ENCODE measurements around the gene GULP1.
"Not testable (repeated sequence)": the region's sequence is repeated elsewhere in the genome, so short reads cannot be mapped to it uniquely, and the experiment has no call there.

Gene GULP1

DNA sequence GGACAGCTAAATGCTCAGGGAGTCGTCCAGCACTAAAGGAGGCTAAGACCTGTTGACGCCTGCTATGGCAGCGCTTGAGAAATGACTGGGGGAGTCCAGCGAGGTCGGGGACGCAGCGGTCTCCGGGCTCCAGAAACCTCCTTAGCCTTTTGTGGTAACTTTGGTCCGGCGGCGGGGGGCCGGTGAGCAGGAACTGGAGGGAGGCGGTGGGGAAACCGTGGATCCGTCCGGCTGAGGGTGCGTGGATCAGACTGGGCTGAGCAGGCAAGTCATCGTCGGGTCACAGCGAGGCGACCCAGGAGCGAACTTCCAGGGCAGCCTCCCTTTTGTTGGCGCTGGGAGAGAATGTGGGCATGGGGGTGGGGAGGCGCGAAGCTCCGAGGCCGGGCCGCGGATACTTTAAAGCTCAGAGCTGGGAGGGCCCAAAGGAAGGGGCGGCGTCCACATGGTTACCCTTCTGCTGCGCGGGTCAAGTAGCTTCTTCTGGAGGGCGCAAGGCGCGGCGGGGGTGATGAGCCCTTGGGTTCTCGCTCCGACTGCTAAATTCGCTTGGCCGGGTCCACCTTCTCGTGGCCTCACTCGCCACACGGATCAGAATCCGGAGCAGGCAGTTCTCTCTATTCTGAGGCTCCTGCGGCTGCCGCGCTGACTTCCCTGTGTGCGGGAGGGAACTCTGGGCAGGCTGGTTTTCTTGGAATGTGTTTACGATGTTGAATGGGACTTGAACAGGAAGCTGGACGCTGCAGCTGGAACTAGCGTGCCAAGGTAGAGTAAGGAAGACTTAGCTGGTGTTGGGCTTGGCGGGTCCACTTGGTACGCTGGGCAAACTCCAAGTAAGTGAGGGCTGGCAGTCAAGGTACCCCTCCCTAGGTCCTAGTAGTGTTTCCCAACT is 920 bp downstream of the GULP1 start:
- in situ Hi-C loops (cut with HindIII; ENCODE audit: low sequenced_read_pairs), result no loop called here

DNA sequence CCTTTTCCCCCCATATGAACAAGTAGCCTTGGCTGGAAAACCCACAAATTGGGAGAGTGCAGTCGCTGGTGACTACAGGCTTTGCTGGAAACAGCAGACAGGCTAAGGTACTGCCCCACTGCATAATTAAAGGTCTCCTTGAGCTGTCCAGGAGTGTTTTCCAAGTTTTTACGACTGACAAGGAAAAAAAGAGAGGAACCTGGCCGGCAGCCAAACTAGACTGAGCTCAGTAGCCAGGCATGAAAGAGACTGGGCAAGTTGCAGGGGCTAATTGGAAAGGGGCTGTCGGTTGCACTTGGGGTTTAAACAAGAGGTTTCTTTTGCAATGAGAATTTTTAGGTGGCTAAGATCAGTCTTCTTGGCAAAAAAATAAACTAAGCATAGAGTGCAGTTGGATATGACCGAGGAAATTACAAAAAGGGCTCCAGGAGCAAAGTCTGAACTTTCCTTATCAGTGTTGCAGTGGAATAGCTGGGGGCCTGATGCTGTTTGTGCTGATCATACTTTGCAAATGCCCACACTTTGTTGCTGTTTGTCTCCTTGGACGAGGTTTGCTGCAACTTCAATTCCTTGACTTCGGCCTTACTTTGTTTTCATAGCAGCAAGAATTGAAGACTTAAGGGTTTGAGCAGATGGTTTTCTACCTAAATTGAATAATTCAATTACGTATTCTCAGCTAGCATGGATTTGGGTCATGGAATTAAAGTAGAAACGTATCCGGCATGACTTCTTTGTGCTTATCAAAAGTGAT is 2.1 kb downstream of the GULP1 start:
- in situ Hi-C loops (cut with HindIII; ENCODE audit: low sequenced_read_pairs), result no loop called here

DNA sequence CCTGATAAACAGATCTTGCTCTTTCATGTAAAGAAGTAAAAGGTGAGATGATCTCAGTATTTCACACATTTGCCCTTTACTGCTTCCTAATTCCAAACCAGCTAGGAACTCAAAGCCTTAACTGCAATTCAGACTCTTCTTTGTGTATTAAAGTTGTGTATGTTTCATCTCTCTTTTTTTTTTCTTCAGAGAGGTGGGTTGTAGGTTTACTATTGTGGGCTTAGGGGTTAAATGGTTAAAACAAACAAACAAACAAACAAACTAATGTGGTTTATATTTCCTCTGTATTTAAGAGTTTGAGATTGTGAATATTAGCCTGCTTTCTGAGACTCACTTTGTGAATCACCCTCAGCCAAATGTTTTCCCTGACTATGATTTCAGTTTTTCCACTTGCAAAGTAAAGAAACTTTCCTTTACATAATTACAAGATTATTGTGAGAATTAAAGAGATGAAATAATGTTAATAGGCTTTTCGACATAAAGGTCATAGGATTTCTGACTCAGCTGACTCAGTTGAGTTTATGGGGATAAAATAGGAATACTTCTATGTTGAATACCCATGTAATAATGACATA is 2.8 kb downstream of the GULP1 start:
- in situ Hi-C loops (cut with HindIII; ENCODE audit: low sequenced_read_pairs), result no loop called here

DNA sequence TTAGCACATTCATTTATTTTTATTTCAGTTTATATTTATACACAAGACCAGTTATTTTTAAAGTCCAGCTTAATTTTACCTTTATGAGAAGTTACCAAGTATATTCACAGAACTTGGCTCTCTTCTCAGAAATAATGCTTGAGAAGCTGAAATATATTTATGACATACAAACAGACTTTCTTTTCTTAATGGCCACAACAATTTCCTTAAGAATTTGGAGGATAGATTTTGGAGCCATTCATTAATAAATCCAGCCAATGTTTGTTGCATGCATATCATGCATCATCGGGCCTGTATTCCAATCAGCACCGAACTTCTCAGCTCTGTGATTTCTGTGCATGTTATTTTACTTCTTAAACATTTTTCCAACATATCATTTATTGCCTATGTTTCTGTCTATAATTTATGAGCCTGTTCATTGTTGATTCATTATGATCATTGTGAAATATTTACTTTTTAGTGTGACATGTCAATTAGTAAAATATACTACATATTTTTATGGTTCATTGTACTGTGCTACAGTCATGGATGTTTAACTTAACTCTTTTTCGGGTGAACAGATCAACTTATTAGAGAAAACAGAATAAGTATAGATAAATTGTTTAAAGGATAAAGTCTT is 3.5 kb downstream of the GULP1 start:
- in situ Hi-C loops (cut with HindIII; ENCODE audit: low sequenced_read_pairs), result no loop called here

DNA sequence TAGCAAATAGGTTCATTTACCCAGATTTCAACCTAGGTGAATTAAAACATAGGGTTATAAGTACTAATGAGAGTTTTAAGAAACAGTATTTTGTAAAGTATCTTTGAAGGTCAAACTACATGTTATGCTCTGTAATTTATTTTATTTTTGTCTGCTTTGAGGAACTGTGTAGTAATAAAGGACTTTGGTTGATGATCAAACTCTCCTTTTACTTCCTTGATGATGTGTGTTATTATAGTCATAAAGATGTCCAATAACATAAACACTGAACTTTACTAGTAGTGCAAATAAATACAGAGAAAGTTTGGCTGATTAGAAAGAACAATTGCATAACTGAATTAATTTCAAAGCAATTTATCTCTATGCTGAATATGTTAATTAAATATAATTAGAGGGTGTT is 6.3 kb downstream of the GULP1 start:
- in situ Hi-C loops (cut with HindIII; ENCODE audit: low sequenced_read_pairs), result no loop called here

DNA sequence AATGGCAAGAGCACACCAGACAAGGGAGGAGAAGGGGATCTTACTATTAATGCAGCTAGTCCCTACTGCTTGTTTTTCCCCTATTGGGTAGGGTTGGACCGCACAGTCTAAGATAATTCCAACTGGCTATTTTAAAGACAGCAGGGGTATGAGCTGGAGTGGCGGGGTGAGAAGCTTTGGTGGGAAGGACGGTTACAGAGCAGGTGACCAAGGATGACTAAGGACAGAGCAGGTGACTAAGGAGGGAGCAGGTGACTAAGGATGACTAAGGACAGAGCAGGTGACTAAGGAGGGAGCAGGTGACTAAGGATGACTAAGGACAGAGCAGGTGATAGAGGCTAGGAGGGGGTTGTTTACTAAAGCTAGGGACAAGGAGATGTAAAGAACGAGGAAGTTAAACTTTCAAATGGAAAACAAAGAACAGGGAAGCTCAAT is 7.3 kb downstream of the GULP1 start:
- in situ Hi-C loops (cut with HindIII; ENCODE audit: low sequenced_read_pairs), result not testable (repeated sequence)

DNA sequence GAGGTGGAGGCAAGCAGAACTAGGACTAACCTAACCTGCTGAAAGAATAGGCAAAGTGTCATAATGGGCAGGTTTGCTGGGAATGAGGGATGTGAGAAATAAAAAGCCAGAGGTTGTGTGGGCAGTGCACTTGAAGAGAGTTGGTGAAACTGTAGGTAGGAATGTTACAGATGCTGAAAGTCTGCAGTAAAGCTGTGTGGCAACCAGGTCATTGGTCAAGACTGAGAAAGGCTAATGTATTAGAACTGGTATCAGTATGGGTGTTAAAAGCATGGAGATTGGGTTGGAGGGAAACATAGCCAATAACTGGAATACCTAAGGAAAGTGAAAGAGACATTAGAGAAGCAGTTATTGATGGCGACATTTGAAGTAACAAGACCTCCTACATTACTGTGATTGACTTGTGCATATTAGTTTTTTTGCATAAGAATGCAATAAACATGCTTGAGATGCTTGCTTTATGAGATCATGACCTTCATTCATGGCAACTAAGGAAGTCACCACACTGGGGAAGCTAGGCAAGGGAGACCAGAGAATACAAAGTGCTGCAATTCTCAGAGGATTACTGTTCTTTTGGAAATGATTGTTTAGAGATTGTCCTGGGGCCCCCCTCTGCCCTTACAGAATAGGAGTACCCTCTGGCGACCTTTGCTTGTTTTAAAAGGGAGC is 11.8 kb downstream of the GULP1 start:
- in situ Hi-C loops (cut with HindIII; ENCODE audit: low sequenced_read_pairs), result no loop called here

DNA sequence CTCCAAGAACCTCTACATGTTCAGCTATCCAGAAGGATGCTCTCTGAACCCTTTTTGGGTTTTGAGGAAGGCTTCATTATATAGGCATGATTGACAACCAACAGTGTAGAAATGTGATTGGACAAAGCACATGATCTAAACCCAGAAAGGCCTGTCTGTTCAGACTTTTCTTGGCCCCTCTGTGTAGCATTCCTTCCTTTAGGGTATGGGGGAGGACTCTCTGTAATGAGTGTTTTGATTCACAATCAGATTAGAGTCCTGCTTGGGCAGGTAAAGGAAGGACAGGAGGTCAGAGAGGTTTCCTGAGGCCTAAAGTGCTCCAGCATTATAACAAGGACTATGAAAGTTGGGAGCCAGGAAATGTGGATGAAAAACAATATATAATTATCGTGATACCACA is 13.6 kb downstream of the GULP1 start:
- in situ Hi-C loops (cut with HindIII; ENCODE audit: low sequenced_read_pairs), result no loop called here

DNA sequence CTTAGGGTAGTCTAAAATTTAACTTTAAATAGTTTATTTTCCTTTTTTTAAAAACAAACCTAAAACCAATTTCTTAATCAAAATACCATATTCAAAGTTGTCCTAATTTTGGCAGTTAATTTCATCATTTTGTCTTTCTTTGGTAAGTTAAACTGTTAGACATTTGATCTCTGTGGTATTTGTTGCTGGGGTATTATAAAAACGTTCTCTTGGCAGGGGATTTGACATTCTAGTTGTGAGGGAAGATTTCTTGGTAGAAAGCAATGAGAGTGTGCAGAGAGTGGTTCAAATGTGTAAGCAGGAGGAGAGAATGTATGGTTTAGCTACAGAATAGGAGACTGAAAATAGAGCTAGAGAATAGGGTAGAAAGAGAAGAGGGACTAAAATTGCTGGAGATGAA is 14.6 kb downstream of the GULP1 start:
- in situ Hi-C loops (cut with HindIII; ENCODE audit: low sequenced_read_pairs), result no loop called here

DNA sequence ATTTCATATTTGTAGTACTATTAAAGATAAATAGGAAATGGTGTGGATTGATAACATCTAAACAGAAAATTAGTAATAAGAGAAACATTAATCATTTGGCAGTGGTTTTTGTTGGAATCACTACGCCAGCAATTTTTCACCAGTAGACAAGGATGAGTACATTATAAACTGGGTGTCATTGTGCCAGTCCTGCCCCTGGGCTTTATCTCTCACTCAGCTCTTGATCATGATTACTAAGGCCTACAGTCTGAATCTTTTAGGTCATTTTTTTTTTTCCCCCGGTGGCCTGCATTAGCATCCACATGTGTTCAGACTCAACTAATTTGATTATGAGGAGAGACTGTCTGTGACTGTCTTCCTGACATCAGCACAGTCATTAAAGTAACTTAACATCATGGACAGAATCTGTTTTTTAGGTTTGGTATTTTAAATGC is 16.2 kb downstream of the GULP1 start:
- in situ Hi-C loops (cut with HindIII; ENCODE audit: low sequenced_read_pairs), result no loop called here

DNA sequence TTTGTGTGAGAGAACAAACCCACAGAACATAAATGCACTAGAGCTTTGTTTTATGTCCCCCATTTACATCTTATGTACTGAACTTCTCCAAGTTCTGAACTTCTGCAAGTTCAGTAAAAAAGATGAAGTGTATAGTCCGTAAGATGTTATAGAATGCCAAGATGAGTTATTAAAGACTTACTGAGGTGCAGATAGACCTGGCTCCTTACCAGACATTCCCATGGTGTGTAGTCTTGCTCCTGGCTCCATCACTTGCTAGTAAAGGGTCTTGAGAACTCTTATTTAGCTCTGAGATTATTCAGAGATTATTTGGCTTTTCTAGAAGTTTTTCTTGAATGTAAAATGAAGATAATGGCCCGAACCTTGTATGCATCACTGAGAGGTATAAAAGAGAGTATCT is 16.8 kb downstream of the GULP1 start:
- in situ Hi-C loops (cut with HindIII; ENCODE audit: low sequenced_read_pairs), result no loop called here

DNA sequence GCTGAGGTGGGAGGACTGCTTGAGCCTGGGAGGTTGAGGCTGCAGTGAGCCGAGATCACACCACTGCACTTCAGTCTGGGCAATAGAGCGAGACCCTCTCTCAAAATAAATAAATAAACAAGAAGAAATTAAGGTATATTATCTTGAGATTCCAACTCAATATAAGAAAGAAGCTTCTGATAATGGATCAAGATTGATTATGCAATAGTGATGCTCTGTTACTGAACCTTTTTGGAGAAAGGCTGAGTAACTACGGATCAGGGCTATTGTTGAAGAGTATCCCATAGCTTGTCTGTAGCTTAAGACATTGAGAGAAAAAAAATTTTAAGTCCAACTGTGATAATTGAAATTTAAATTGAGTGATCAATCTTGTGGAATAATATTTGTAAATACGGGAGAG is 17.7 kb downstream of the GULP1 start:
- in situ Hi-C loops (cut with HindIII; ENCODE audit: low sequenced_read_pairs), result no loop called here

DNA sequence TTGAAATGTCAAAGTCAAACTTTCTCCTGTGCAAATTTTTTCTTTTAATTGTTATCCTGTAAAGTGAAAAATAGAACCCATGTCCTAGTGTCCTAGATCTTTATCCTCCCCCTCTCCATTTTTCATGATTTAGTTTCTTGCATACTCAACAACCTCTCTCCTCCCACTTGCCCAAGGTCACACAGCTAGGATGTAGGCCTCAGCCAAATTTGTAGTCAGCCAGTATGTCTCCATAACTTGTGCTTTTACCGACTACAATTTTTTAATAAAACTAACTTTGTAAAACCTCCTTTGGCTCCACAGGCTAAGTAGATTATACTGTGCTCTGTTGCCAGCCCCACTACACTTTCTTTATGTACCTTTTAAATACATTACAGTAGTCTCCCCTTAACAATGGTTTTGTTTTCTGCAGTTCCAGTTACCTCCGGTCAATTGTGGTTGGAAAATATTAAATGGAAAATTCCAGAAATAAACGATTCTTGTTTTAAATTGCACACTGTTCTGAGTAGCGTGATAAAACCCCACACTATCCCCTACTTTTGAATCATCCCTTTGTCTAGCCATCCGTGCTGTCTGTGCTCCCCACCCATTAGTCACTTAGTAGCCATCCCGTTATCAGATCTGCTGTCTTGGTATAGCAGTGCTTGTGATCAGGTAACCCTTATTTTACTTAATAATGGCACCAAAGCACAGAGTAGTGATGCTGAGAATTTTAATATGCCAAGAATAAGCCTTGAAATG is 22.8 kb downstream of the GULP1 start:
- in situ Hi-C loops (cut with HindIII; ENCODE audit: low sequenced_read_pairs), result no loop called here

DNA sequence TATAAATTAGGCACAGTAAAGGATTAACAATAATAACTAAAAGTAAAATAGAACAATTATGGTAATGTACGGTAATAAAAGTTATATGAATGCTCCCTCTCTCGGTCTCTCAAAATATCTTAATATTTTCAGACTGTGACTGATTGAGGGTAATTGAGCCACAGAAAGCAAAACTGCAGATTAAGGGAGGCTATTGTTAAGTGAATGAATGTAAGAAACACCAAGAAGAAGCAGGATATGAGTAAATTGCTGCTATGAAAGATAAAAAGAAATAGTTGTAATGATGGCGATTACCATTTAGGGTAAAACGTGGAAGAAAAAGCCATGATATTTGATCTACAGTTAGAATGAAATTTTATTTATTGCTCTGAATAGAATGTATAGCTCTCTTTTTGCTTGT is 24.1 kb downstream of the GULP1 start:
- in situ Hi-C loops (cut with HindIII; ENCODE audit: low sequenced_read_pairs), result no loop called here

DNA sequence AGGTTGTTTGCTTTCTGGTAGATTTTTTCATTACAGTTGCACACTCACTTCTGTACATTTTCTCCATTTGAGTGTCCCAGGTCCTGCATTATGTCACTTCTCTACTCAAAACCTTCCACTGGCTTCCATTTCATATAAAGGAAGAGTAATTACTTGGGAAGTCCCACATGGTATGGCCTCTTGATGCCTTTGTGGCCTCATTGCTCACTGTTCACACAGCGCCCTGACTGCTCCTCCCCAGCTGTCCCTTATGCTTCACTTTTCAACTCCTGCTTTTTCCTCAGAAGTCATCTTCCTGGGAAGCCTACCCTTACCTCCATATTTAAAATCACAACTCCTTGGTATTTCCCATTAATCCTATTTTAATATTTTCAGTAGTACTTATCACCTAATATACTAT is 24.7 kb downstream of the GULP1 start:
- in situ Hi-C loops (cut with HindIII; ENCODE audit: low sequenced_read_pairs), result no loop called here

DNA sequence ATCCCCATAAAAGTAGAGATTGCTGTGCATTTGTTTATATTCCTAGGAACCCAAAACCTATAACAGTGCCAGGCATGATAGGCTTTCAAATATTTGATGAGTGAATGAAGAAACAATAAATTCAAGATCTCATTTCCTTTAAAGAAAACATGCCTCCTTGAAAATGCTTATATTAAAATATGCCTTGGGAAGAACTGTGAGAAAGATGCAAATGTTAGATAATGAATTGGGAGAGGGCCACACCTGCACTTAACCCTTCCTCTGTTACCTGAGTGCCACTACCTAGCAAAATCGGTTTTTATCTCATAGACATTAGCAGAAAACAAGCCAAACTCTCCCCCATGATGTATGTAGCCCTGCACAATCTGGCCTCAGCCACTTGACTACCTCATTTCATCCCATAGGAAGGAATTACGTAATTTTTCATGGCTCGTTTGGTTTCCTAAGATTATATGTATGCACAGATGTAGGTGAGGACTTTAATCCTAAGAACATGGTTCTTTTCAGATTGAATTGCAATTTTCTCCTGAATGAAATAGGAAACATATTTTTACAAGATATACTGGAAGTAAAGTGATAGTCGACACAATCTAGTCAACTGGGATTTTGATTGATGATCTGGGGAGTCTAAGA is 25.2 kb downstream of the GULP1 start:
- in situ Hi-C loops (cut with HindIII; ENCODE audit: low sequenced_read_pairs), result no loop called here

DNA sequence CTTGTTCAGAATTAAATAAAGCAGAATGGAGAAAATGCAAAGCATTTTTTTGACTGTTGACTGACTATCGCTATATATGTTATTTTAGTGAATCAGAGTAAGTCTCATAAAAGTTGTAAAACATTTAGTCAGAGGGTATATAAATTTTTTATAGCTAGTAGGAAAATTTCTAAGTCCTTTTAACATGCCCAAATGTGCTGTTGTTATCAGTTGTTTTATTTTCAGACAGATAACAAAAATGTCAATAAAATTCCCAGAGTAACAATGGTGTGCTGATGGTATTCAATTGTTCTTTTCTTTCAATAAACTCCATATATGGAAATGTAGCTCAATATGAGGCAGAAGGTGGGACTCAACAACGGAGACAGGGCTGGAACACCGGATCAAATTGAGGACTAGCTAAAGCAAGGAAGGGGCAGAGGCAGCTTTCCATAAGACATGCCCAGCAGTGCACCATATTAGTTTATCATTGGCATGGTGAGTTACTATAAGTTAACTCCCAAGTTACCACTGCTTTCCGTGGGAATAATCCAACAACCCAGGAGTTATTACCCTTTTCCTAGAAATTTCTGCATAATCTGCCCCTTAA is 26.6 kb downstream of the GULP1 start:
- in situ Hi-C loops (cut with HindIII; ENCODE audit: low sequenced_read_pairs), result no loop called here

DNA sequence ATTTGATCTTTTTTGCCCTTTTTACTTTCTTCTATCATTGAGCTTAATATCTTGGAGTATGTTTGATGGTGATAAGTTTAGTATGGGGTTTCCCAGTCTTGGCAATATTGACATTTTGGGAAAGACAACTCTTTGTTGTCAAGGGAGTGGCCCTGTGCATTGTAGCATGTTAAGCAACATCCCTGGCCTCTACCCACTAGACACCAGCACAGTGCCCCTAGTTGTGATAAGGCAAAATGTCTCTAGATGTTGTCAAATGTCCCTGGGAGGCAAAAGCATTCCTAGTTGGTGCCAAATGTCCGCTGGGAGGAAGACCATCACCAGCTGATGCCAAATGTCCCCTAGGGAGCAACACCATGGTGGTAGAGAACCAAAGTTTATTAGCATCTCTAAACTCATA is 28.2 kb downstream of the GULP1 start:
- in situ Hi-C loops (cut with HindIII; ENCODE audit: low sequenced_read_pairs), result no loop called here

DNA sequence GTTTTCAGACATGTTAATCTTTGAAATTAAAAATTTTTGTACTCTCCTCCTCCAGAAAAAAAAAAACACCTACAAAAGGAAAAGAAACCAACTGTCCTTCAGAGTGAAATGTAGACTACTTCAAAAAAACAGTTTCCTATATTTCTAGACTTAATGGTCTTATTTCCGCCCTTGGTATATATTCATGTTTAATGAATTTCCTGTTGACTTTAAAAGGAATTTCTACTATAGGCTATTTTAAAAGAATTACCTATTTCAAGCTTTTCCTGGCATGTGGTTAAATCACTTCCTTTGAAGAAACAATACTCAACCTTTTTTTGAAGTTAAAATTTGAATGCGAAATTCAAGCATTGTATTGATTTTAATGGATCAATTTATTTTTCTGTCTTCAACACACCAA is 29.2 kb downstream of the GULP1 start:
- in situ Hi-C loops (cut with HindIII; ENCODE audit: low sequenced_read_pairs), result no loop called here
